Ovary (tissue), 9 donors: ENCODE results near the gene LRP1B. TPM values are rescaled to one million over a fixed set of nuclear protein-coding genes. Genes with fewer than 3 reads are reported as not detected.
"Not testable (repeated sequence)": the region's sequence is repeated elsewhere in the genome, so short reads cannot be mapped to it uniquely, and the experiment has no call there.

Experiments used
- DNase-seq, 5 donors: peaks; one replicate each; pipeline ENCODE4 v3.0.0-alpha.2; 2019 to 2020
- H3K27ac ChIP-seq, 2 donors: fragments of 200-600 bp; one replicate each; pipeline versions ENCODE4 v1.5.1 to v1.8.0; 2019 to 2022
- H3K27me3 ChIP-seq: fragments of 200-600 bp; one replicate; pipeline ENCODE4 v1.8.0; 2022
- H3K36me3 ChIP-seq: fragments of 200-600 bp; sonication (generic); one replicate; pipeline ENCODE4 v1.5.1; 2019
- H3K4me1 ChIP-seq: one replicate; pipeline ENCODE4 v1.8.1; 2013; ENCODE audit warnings: mild to moderate bottlenecking, moderate library complexity; ENCODE audit not compliant: insufficient read depth
- H3K4me3 ChIP-seq: fragments of 200-600 bp; sonication (generic); one replicate; pipeline ENCODE4 v1.5.1; 2017
- H3K9me3 ChIP-seq, 2 donors: fragments of 200-600 bp in 1 of 2; sonication (generic) in 1 of 2; one replicate each; pipeline versions ENCODE4 v1.5.1 to v1.8.1; 2013 to 2019; ENCODE audit warnings: mild to moderate bottlenecking in 1 of 2, moderate library complexity in 1 of 2
- CTCF ChIP-seq, 3 donors: fragments of 450-650 bp in 2 of 3; fragments of 200-600 bp in 1 of 3; IDR thresholded peaks; one replicate each; pipeline versions ENCODE4 v1.5.1 to v1.8.0; 2016 to 2022; ENCODE audit warnings: antibody characterized with exemption in 3 of 3, mild to moderate bottlenecking in 1 of 3
- EP300 ChIP-seq: sonication (generic); formaldehyde crosslinking; IDR thresholded peaks from one replicate; pipeline ENCODE4 v1.6.1; 2017; ENCODE audit warnings: antibody characterized with exemption
- POLR2A ChIP-seq: fragments of 450-650 bp; IDR thresholded peaks from one replicate; pipeline ENCODE4 v1.6.1; 2017; ENCODE audit warnings: antibody characterized with exemption, mild to moderate bottlenecking, moderate library complexity
- WGBS, 3 donors: extraction: QIAGEN DNeasy Blood & Tissue Kit in 1 of 3; methylation state at CpG; one replicate each; pipeline versions ENCODE4 v1.1.5 to v1.1.7; 2013 to 2017; 5-methylcytosine and 5-hydroxymethylcytosine counted together
- intact Hi-C, 4 donors: fragments of 100-400 bp; cut with DNase I; formaldehyde crosslinking; loops; one replicate each; pipeline versions ENCODE4 v1.11.0 to v1.15.1; 2022 to 2023
- polyA plus RNA-seq, 2 donors: library from polyadenylated mRNA; stranded (reverse); fragments of 200-250 nt in 1 of 2; fragments of 350-450 nt in 1 of 2; fragmentation: Illumina TruSeq in 1 of 2; extraction: RNeasy Lipid Tissue Mini Kit (QIAGEN cat#74804) in 1 of 2; gene quantifications; one replicate each; pipeline ENCODE4 v1.2.3, GENCODE V29; 2013 to 2014
- total RNA-seq, 7 donors: library from RNA; depleted of rRNA in 2 of 7; stranded (reverse); fragments of >200 nt in 2 of 7; fragmentation: NEBNext Ultra II Directional in 3 of 7; extraction: Animal tissue kit (Norgen Biotek cat#: 25700) in 3 of 7; gene quantifications; one replicate each; pipeline versions ENCODE4 v1.1.0 to v1.2.4, GENCODE V29; 2016 to 2023
- donor health status: DM: no; HTN: no; CAD: no; lungs with moderate emphysema.
- donor health status: DM: no; HTN: no; CAD: no.
- donor health status: Bipolar disorder and iron deficiency.
- donor health status: DM: yes; HTN: yes; CAD: no.
- donor health status: DM: no; HTN: no; CAD: no.
- donor health status: DM: yes; HTN: yes; CAD: no.

LRP1B gene
- total and polyA plus RNA-seq, 9 donors, result 0.08 to 2.6 (median 0.37) TPM

- Histone ChIP-seq H3K4me3 (no peak overlapping the region), H3K27ac (no peak overlapping the region), H3K27me3 (no peaks in the 10 kb centered on the region), H3K36me3 (no peaks in the 10 kb centered on the region), H3K4me1 (no peaks in the 10 kb centered on the region), H3K9me3 (no peaks in the 10 kb centered on the region)
- 28 to 41% (median 37%) methylated on average over 4 of the region's 4 CpGs for WGBS, 3 donors
- TF ChIP-seq CTCF (IDR thresholded peaks at IDR 0.05) (no peak), POLR2A (no peak), EP300 (no peak)
- intact Hi-C loops, result no loop called here
- DNase-seq, result no peak
Observed at GRCh38 chr2:141187075-141187439, 943.8 kb downstream of the LRP1B start.

- TF ChIP-seq POLR2A (no peak), EP300 (no peak), CTCF (IDR thresholded peaks at IDR 0.05) (no peak)
- intact Hi-C loops, result no loop called here
- no peak overlapping the region for H3K27ac ChIP-seq
- WGBS, 3 donors, result 25 to 45% (median 29%) methylated on average over 1 of the region's 1 CpG
- H3K9me3 ChIP-seq, result no peaks in the 10 kb centered on the region
- H3K4me1 ChIP-seq, result no peaks in the 10 kb centered on the region
- DNase-seq, result no peak
- no peaks in the 10 kb centered on the region for H3K36me3 ChIP-seq
- no peaks in the 10 kb centered on the region for H3K27me3 ChIP-seq
- H3K4me3 ChIP-seq, result no peak overlapping the region
Observed at GRCh38 chr2:141186413-141187074, 944.3 kb downstream of the LRP1B start.

GRCh38 chr2:141182246-141182645, 948.6 kb downstream of the LRP1B start:
- Histone ChIP-seq H3K4me1 (peaks cover 1% of the 10 kb centered on the region), H3K27me3 (no peaks in the 10 kb centered on the region), H3K36me3 (no peaks in the 10 kb centered on the region), H3K4me3 (no peak overlapping the region), H3K27ac (no peak overlapping the region), H3K9me3 (no peaks in the 10 kb centered on the region)
- WGBS, 3 donors, result 95 to 100% (median 98%) methylated on average over 1 of the region's 1 CpG
- TF ChIP-seq CTCF (IDR thresholded peaks at IDR 0.05) (no peak), POLR2A (no peak), EP300 (no peak)
- intact Hi-C loops, result no loop called here
- no peak for DNase-seq

- WGBS, 3 donors, result 87 to 94% (median 93%) methylated on average over 2 of the region's 2 CpGs
- DNase-seq, H3K4me3 ChIP-seq, H3K27ac ChIP-seq, H3K4me1 ChIP-seq, H3K9me3 ChIP-seq, H3K27me3 ChIP-seq, intact Hi-C loops, H3K36me3 ChIP-seq: not testable (repeated sequence)
Observed at GRCh38 chr2:141169117-141169516, 961.7 kb downstream of the LRP1B start.

GRCh38 chr2:141162314-141162713, 968.5 kb downstream of the LRP1B start:
- Histone ChIP-seq H3K4me1 (no peaks in the 10 kb centered on the region), H3K4me3 (no peak overlapping the region), H3K9me3 (no peaks in the 10 kb centered on the region), H3K27me3 (no peaks in the 10 kb centered on the region), H3K36me3 (no peaks in the 10 kb centered on the region), H3K27ac (no peak overlapping the region)
- intact Hi-C loops, result no loop called here
- no peak for DNase-seq
- no peak for TF ChIP-seq EP300
- no peak for TF ChIP-seq POLR2A
- TF ChIP-seq CTCF (IDR thresholded peaks at IDR 0.05), result no peak
- 34 to 89% (median 56%) methylated on average over 3 of the region's 3 CpGs for WGBS, 3 donors
